GM12801 (cell line): ENCODE data around the gene ATP8A2.

ENCODE experiments used
- CTCF ChIP-seq: IDR thresholded peaks from one replicate; pipeline ENCODE4 v1.5.1; 2011; ENCODE audit warnings: control low read depth; ENCODE audit not compliant: insufficient read length; ENCODE audit errors: extremely low read depth

ATP8A2 gene

GRCh38 chr13:26042785-26043184, 671.0 kb downstream of the ATP8A2 start:
- TF ChIP-seq CTCF, result no peak

GRCh38 chr13:26045142-26045541, 673.4 kb downstream of the ATP8A2 start:
- TF ChIP-seq CTCF, result no peak

- TF ChIP-seq CTCF, result no peak
Observed at GRCh38 chr13:26046639-26047038, 674.9 kb downstream of the ATP8A2 start.

- no peak for TF ChIP-seq CTCF
Observed at GRCh38 chr13:26047040-26047439, 675.3 kb downstream of the ATP8A2 start.

- no peak for TF ChIP-seq CTCF
Observed at GRCh38 chr13:26048741-26049140, 677.0 kb downstream of the ATP8A2 start.

GRCh38 chr13:26050568-26051230, 678.9 kb downstream of the ATP8A2 start:
- no peak for TF ChIP-seq CTCF

GRCh38 chr13:26051231-26051656, 679.5 kb downstream of the ATP8A2 start:
- no peak for TF ChIP-seq CTCF
